HCEC 1CT (cell line): ENCODE results near the gene GJC2.
"Not testable (repeated sequence)": the region's sequence is repeated elsewhere in the genome, so short reads cannot be mapped to it uniquely, and the experiment has no call there.

Experiments
- DNase-seq: peaks from one replicate; pipeline ENCODE4 v3.0.0-alpha.2; 2017

The GJC2 gene

DNA sequence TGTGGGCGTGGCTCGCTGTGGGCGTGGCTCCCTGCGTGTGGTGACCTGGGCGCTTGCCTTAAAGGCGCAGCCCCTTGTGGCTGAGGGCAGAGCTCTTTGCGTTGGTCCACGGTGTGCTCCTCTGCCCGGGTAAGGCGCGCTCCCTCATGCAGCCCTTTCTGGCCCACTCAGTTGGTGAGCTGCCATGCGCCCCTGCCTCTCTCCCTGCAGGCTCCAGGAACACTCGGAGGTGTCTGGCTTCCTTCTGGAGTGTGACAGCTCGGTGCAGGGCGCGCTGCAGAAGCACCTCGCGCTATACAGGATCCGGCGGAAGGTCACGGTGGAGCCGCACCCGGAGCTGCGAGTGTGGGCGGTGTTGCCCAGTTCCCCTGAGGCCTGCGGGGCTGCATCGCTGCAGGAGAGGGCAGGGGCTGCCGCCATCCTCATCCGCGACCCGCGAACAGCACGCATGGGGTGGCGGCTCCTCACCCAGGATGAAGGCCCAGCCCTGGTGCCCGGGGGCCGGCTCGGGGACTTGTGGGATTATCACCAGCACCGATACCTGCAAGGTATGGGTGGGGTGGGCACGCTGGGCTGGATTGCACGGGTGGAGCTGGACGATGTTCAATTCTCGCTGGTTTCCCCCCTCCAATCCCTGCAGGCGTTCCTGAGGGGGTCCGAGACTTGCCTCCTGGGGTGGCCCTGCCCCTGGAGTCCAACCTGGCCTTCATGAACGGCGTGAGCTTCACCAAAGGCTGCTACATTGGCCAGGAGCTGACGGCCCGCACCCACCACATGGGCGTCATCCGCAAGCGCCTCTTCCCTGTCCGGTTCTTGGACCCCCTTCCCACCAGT lies 25.0 kb downstream of the GJC2 start:
- no peak for DNase-seq

DNA sequence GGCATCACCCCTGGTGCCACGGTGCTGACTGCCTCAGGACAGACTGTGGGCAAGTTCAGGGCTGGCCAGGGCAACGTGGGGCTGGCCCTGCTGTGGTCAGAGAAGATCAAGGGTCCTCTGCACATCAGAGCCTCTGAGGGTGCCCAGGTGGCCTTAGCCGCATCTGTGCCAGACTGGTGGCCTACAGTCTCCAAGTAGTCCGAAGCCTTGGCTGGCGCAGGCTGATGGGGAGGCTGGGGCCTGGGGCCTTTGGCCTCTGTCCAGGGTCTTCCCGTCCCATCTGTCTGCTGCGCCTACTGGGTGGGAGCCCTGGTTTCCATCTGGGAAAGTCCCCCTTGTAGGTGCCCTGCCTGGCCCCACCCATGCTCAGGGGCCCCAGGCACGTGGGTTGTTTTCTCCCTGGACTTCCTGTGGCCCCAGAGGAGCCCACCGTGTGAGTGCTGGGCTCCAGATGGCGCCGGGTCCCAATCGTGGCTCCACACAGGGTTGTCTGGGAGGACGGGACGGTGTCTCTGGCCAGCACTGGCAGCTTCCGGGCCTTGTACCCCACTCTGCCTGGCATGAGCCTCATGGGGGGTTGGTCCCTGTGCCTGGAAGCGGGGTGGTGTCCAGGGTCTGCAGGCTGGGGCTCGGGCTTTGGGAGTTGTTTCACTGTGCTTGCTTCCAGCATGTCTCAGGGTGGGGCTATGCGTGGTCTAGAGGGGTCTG lies 25.7 kb downstream of the GJC2 start:
- no peak for DNase-seq

- no peak for DNase-seq
Measured at GRCh38 chr1:228176024-228176395, 26.3 kb downstream of the GJC2 start.

DNA sequence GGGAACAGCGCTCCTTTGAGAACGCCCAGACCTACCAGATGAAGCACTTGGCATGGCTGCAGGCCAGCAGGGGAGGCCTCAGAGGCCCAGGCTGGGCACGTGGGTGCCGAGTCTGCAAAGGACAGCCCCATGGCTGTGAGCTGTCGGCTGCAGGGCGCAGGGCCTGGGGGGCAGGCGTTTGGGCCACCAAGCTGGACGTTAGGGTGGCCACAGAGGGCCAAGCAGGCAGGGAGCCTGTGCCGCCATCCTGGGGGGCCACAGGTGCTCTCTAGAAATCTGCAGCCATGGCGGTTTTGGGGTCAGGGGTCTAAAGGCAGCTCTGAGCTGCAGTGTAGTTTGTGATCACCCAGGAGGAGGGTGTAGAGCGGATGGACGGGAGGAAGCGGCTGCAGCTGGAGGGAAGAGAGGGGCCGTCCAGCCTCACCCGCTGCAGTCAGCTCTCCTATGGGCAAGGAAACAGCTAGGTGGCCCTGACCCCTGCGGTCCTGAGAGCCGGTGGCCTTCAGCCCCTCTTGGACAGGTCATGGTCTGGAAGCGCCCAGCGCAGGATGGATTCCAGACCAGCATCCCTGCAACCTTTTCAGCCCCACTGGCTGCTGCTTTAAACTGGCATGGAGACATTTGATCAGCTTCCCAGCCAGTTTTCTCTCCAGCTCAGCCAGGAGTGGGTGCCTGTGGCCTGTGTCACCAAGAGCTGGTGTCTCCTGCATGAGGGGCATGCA lies 26.9 kb downstream of the GJC2 start:
- no peak for DNase-seq

DNA sequence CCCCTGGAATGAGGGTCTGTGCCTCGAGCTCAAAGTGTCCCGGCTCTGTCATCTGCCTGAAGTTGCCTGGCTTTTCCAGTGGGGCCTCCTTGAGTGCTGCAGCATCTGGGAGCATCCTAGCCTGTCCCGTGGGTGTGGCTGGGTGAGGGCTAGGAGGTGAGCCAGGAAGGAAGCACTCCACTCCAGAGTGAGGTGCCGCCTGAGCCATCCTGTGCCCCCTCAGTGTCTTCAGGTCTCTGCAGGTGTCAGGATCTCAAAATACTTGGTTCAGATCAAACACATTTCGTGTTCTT lies 27.4 kb downstream of the GJC2 start:
- DNase-seq = no peak

DNA sequence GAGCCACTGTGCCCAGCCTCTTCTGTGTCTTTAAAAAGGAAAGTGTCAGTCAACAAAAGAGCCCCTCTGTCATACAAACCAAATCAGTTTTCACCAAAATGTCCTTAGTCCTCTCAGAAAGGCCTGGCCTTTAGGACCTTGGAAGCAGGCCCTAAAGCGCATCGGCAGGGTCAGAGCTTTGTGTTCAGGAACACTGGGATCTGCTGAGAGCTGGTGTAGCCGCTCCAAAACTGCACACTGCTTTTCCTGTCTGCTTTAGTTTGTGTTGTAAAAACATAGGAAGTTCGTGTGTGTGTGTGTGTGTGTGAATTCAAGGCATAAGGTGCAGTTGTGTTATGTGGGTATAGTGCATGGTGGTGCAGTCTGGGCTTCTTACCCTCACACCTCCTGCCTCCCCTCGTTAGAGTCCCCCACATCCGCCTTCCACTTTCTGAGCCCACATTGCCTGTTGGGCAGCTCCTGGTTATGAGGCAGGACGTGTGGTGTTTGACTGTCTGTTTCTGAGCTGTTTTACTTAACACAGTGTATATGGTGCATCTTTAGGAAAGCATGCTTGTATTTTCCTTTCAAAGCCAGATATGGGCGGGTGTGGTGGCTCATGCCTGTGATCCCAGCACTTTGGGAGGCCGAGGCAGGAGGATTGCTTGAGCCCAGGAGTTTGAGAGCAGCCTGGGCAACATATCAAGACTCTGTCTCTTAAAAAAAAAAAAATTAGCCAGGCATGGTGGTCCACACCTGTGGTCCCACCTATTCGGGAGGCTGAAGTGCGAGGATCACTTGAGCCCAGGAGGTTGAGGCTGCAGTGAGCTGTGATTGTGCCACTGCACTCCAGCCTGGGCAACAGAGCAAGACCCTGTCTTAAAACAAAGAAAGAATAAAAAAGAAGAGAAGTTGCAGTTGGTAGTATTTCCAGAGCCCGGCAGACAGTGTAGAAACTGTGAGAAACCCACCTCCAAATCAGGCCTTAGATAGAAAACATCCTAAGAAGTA lies 28.3 kb downstream of the GJC2 start:
- DNase-seq = no peak

DNA sequence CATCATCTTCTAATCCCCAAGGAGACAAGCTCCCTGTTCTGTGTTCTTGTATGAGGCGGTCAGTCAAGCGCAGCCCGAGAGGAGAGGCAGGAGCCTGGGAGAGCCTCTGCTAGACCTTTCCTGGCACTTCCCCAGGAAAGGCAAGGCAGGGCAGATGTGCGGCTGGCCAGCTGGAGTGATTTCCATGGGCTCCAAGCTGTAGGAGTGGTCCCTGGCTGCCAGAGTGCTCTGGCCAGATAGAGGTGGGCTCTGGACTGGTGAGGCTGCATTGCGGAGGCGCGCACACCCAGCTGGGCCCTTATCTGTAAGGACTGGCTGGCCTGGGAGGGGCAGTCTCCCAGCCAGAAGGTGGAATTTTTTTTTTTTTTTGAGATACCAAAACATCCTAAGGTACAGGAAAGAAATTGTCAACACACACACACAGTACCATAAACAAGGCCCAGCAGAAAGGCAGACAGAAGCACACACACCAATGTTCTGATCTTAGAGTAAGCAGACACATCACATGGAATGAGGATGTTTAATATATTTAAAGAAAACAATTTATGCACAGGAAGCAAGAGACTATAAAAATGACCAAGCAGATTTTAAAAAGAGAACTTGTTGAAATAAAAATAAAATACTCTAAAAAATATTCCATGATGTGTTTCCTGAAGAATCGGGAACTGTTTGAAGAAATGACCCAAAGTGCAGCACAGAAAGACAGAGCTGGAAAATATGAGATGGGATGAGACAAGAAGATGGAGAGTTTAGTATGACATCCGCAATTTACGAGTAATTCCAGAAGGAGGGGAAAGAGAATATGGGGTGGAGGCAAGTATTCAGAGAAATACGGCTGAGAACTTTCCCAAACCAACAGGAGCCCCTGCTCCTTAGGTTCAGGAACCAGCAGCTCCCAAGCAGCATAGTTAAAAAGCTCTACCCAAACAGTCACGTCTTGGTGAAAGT lies 29.3 kb downstream of the GJC2 start:
- no peak for DNase-seq

DNA sequence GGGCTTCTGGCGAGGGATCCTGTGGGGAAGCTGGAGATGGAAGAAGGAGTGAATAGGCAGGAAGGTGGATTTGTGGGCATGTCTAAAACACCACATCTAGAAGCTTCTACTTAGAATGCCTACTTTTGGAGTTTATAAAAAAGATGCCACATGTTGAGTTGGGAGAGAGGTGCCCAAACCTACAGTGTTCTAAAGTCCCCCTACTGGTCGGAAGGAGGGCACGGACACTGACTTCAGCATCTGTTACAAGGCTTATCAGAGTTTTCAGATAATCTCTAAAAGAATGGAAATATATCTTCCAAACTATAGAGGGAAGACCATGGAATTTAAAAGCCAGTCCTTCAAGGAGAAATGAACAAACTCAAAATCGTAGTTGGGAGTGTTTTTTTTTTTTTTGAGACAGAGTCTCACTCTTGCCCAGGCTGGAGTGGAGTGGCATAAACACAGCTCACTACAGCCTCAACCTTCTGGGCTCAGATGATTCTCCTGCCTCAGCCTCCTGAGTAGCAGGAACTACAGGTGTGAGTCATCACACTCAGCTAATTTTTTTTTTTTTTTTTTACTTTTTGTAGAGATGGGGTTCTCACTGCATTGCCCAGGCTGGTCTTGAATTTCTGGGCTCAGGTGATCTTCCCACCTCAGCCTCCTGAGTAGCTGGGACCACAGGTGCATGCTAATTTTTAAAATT lies 30.7 kb downstream of the GJC2 start:
- DNase-seq = no peak

- DNase-seq = no peak
Measured at GRCh38 chr1:228180959-228181644, 31.4 kb downstream of the GJC2 start.

GRCh38 chr1:228181645-228182034 lies 31.9 kb downstream of the GJC2 start:
- DNase-seq = no peak

- DNase-seq = no peak
Measured at GRCh38 chr1:228182296-228183030, 32.7 kb downstream of the GJC2 start.

DNA sequence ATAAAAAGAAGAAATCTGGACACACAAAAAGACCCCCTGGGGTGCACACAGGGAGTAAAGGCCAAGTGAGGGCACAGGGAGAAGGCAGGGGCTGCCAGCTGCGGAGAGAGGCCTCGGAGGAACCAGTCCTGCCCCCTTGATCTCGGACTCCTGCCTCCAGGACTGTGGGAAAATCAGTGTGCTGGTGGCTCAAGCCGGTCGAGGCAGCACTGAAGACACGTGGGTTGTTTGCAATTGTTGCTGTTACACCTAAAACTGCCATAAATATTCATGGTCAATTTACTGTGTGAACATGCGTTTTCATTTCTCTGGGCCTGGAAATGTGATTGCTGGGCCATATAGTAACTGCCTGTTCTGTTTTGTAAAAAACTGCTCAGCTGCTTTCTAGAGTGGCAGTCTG lies 34.4 kb downstream of the GJC2 start:
- no peak for DNase-seq

DNA sequence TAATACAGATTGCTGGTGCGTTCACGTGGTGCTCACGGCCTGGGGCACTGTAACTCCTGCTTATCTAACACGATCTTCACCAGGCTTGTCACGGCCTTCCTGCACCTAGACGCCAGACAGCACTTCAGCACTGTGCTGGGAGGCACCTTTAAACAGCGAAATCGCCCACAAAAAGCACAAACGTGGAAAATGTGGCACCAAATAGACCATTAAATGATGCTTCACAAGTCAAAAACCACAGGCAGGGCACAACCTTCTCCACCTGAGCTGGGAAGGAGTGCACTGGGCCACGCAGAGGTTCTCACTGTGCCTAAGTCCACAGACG lies 35.9 kb downstream of the GJC2 start:
- DNase-seq = no peak

DNA sequence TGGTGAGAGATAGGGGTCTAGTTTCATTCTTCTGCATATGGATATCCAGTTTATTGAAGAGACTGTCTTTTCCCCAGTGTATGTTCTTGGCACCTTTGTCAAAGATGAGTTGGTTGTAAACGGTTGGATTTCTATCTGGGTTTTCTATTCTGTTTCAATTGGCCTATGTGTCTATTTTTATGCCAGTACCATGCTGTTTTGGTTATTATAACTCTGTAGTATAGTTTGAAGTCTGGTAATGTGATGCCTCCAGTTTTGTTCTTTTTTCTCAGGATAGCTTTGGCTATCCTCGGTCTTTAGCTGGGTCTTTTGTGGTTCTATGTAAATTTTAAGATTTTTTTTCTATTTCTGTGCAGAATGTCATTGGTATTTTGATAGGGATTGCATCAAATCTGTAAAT lies 38.5 kb downstream of the GJC2 start:
- DNase-seq = not testable (repeated sequence)

GRCh38 chr1:228190182-228190581 lies 40.5 kb downstream of the GJC2 start:
- no peak for DNase-seq

GRCh38 chr1:228190778-228191177 lies 41.0 kb downstream of the GJC2 start:
- no peak for DNase-seq

- DNase-seq = no peak
Measured at GRCh38 chr1:228194436-228194835, 44.7 kb downstream of the GJC2 start.

DNA sequence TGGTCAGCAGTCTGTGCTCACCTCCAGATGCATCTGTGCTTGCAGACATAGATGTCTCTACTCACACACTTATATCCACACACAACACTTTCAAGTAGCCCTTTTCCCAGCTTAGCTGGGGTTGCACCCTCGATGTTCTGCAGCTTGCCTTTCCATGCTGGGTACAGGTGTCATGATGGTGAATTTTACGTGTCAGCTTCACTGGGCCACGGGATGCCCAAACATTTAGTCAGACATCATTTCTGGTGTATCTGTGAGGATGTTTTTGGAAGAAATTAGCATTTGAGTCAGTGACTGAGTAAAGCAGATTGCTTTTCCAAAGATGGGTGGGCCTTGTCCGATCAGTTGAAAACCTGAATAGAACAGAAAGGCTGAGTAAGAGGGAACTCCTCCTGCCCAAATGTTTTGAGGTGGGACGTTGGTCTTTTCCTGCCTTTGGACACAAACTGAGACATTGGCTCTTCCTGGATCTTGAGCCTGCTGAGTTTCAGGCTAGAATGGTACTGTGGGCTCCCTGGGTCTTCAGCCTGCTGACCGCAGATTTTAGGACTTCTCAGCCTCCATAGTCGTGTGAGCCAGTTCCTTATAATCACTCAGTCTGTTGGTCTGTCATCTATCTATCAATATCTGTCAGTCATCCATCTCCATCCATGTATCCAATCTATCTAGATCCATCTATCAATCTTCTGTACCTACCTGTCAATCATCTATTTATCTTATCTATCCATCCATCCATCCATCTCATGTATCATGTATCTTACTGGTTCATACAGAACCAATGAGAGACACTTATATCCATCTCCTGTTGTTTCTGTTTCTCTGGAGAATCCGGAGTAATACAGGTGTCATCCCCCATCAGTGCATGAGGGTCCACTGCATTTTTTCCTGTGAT lies 45.4 kb downstream of the GJC2 start:
- no peak for DNase-seq
